Measurements from ENCODE around the gene AGAP4. TPM values are rescaled to one million over a fixed set of nuclear protein-coding genes. Genes with fewer than 3 reads are reported as not detected.
"Not testable (repeated sequence)": the region's sequence is repeated elsewhere in the genome, so short reads cannot be mapped to it uniquely, and the experiment has no call there.

The AGAP4 gene
- total and polyA plus RNA-seq, 2 donors (not counting 1 experiment from before 2014, with no cell fraction given), result 23.8 to 35.4 TPM

GRCh38 chr10:45803060-45804010, 44.0 kb downstream of the AGAP4 start:
- H3K4me3 Mint-ChIP-seq; H3K27ac ChIP-seq (ENCODE audit: low read length in 2 of 2); ATAC-seq (ENCODE audit: low read depth); H2AFZ ChIP-seq (ENCODE audit: insufficient read depth, low read depth, low read length, poor library complexity, severe bottlenecking); H3K27me3 ChIP-seq (replicated peaks in 1 of 4; ENCODE audit: control extremely low read depth in 1 of 4, control insufficient read depth in 3 of 4, insufficient read depth in 4 of 4, low read length in 3 of 4); H3K9me3 ChIP-seq (ENCODE audit: control extremely low read depth in 1 of 3, control insufficient read depth in 2 of 3, insufficient read depth in 1 of 3, low read length in 2 of 3); CTCF ChIA-PET; H3K27ac Mint-ChIP-seq; intact Hi-C loops (cut with micrococcal nuclease); POLR2A ChIA-PET; DNase-seq; H3K36me3 ChIP-seq (replicated peaks in 1 of 2; ENCODE audit: control extremely low read depth in 1 of 2, control insufficient read depth in 1 of 2, extremely low read depth in 1 of 2, insufficient read depth in 2 of 2, low read length in 1 of 2); H3K9me3 Mint-ChIP-seq (ENCODE audit: insufficient read depth); H3K4me3 ChIP-seq (ENCODE audit: control extremely low read depth in 1 of 5, extremely low read depth in 1 of 5, insufficient read depth in 1 of 5, low read depth in 2 of 5, low read length in 4 of 5); H3K9ac ChIP-seq (ENCODE audit: low read length); H3K4me1 Mint-ChIP-seq; H4K20me1 ChIP-seq (ENCODE audit: control insufficient read depth, insufficient read depth, low read length, poor library complexity, severe bottlenecking); H3K4me2 ChIP-seq (replicated peaks; ENCODE audit: low read depth, low read length, poor library complexity, severe bottlenecking); H3K4me1 ChIP-seq (ENCODE audit: control insufficient read depth in 2 of 2, insufficient read depth in 2 of 2, low read length in 2 of 2); H3K79me2 ChIP-seq (ENCODE audit: control insufficient read depth, insufficient read depth, low read length): not testable (repeated sequence)
- peaks cover 13% of the 10 kb centered on the region for H3K27me3 Mint-ChIP-seq
- 100% methylated on average over 4 of the region's 13 CpGs for WGBS (ENCODE audit: insufficient coverage)

GRCh38 chr10:45794761-45795160, 52.5 kb downstream of the AGAP4 start:
- CTCF ChIA-PET; intact Hi-C loops (cut with micrococcal nuclease); POLR2A ChIA-PET: not testable (repeated sequence)

GRCh38 chr10:45790694-45791426, 56.4 kb downstream of the AGAP4 start:
- CTCF ChIA-PET; H3K79me2 ChIP-seq (ENCODE audit: control insufficient read depth, insufficient read depth, low read length); H4K20me1 ChIP-seq (ENCODE audit: control insufficient read depth, insufficient read depth, low read length, poor library complexity, severe bottlenecking); POLR2A ChIA-PET; H3K9me3 ChIP-seq (ENCODE audit: control extremely low read depth in 1 of 3, control insufficient read depth in 2 of 3, insufficient read depth in 1 of 3, low read length in 2 of 3); H3K4me1 ChIP-seq (ENCODE audit: control insufficient read depth in 2 of 2, insufficient read depth in 2 of 2, low read length in 2 of 2); H3K27me3 Mint-ChIP-seq; H3K9ac ChIP-seq (ENCODE audit: low read length); H2AFZ ChIP-seq (ENCODE audit: insufficient read depth, low read depth, low read length, poor library complexity, severe bottlenecking); intact Hi-C loops (cut with micrococcal nuclease); H3K27me3 ChIP-seq (replicated peaks in 1 of 4; ENCODE audit: control extremely low read depth in 1 of 4, control insufficient read depth in 3 of 4, insufficient read depth in 4 of 4, low read length in 3 of 4); ATAC-seq (ENCODE audit: low read depth); DNase-seq; H3K4me2 ChIP-seq (replicated peaks; ENCODE audit: low read depth, low read length, poor library complexity, severe bottlenecking); H3K4me3 ChIP-seq (ENCODE audit: control extremely low read depth in 1 of 5, extremely low read depth in 1 of 5, insufficient read depth in 1 of 5, low read depth in 2 of 5, low read length in 4 of 5); H3K27ac Mint-ChIP-seq; H3K9me3 Mint-ChIP-seq (ENCODE audit: insufficient read depth); H3K36me3 ChIP-seq (replicated peaks in 1 of 2; ENCODE audit: control extremely low read depth in 1 of 2, control insufficient read depth in 1 of 2, extremely low read depth in 1 of 2, insufficient read depth in 2 of 2, low read length in 1 of 2); H3K27ac ChIP-seq (ENCODE audit: low read length in 2 of 2); H3K4me1 Mint-ChIP-seq; H3K4me3 Mint-ChIP-seq: not testable (repeated sequence)
- 100% methylated on average over 1 of the region's 6 CpGs for WGBS (ENCODE audit: insufficient coverage)

More at GRCh38 chr10:45794761-45795160, 52.5 kb downstream of the AGAP4 start:
- H3K4me2 ChIP-seq (replicated peaks; ENCODE audit: low read depth, low read length, poor library complexity, severe bottlenecking); H3K9me3 ChIP-seq (ENCODE audit: control extremely low read depth in 1 of 3, control insufficient read depth in 2 of 3, insufficient read depth in 1 of 3, low read length in 2 of 3); H4K20me1 ChIP-seq (ENCODE audit: control insufficient read depth, insufficient read depth, low read length, poor library complexity, severe bottlenecking); H3K27ac ChIP-seq (ENCODE audit: low read length in 2 of 2); H3K27ac Mint-ChIP-seq; H3K4me1 Mint-ChIP-seq; H3K27me3 ChIP-seq (replicated peaks in 1 of 4; ENCODE audit: control extremely low read depth in 1 of 4, control insufficient read depth in 3 of 4, insufficient read depth in 4 of 4, low read length in 3 of 4); DNase-seq; H2AFZ ChIP-seq (ENCODE audit: insufficient read depth, low read depth, low read length, poor library complexity, severe bottlenecking); H3K79me2 ChIP-seq (ENCODE audit: control insufficient read depth, insufficient read depth, low read length); H3K4me3 ChIP-seq (ENCODE audit: control extremely low read depth in 1 of 5, extremely low read depth in 1 of 5, insufficient read depth in 1 of 5, low read depth in 2 of 5, low read length in 4 of 5); H3K9me3 Mint-ChIP-seq (ENCODE audit: insufficient read depth); H3K9ac ChIP-seq (ENCODE audit: low read length); H3K36me3 ChIP-seq (replicated peaks in 1 of 2; ENCODE audit: control extremely low read depth in 1 of 2, control insufficient read depth in 1 of 2, extremely low read depth in 1 of 2, insufficient read depth in 2 of 2, low read length in 1 of 2); H3K27me3 Mint-ChIP-seq; ATAC-seq (ENCODE audit: low read depth); H3K4me1 ChIP-seq (ENCODE audit: control insufficient read depth in 2 of 2, insufficient read depth in 2 of 2, low read length in 2 of 2); H3K4me3 Mint-ChIP-seq: not testable (repeated sequence)
- 83% methylated on average over 1 of the region's 2 CpGs for WGBS (ENCODE audit: insufficient coverage)

Measured in B cell (primary cell).